LNCaP clone FGC (cell line): Measurements from ENCODE around the gene CELSR2.

ENCODE experiments used
- DNase-seq: peaks from one replicate; pipeline ENCODE4 v3.0.0-alpha.2; 2011; ENCODE audit warnings: low read depth
- H3K4me3 ChIP-seq: 2 replicates; pipeline ENCODE4 v1.5.1; 2011; ENCODE audit warnings: mild to moderate bottlenecking, low read depth, low read length, control low read depth
- CTCF ChIP-seq: IDR thresholded peaks from 2 replicates; pipeline ENCODE4 v1.5.1; 2012; ENCODE audit warnings: mild to moderate bottlenecking; ENCODE audit not compliant: control insufficient read depth, insufficient read depth; ENCODE audit errors: extremely low read depth

CELSR2 gene

GRCh38 chr1:109312978-109313775 lies 63.8 kb downstream of the CELSR2 start:
- no peak for TF ChIP-seq CTCF
- H3K4me3 ChIP-seq, result no peak overlapping the region
- DNase-seq, result no peak

- H3K4me3 ChIP-seq, result no peak overlapping the region
- TF ChIP-seq CTCF, result no peak
- DNase-seq, result no peak
These were observed 65.5 kb downstream of the CELSR2 start for GRCh38 chr1:109314795-109315194.

GRCh38 chr1:109315288-109315687 lies 65.9 kb downstream of the CELSR2 start:
- DNase-seq, result no peak
- TF ChIP-seq CTCF, result no peak
- no peak overlapping the region for H3K4me3 ChIP-seq

- DNase-seq, result no peak
- TF ChIP-seq CTCF, result no peak
- no peak overlapping the region for H3K4me3 ChIP-seq
These were observed 67.2 kb downstream of the CELSR2 start for GRCh38 chr1:109316506-109316905.

- no peak overlapping the region for H3K4me3 ChIP-seq
- no peak for TF ChIP-seq CTCF
- DNase-seq, result no peak
These were observed 69.8 kb downstream of the CELSR2 start for GRCh38 chr1:109319114-109319513.

- TF ChIP-seq CTCF, result no peak
- DNase-seq, result no peak
- no peak overlapping the region for H3K4me3 ChIP-seq
These were observed 73.6 kb downstream of the CELSR2 start for GRCh38 chr1:109322974-109323373.
